ENCODE results near the gene TMEM178B.

TMEM178B gene

DNA sequence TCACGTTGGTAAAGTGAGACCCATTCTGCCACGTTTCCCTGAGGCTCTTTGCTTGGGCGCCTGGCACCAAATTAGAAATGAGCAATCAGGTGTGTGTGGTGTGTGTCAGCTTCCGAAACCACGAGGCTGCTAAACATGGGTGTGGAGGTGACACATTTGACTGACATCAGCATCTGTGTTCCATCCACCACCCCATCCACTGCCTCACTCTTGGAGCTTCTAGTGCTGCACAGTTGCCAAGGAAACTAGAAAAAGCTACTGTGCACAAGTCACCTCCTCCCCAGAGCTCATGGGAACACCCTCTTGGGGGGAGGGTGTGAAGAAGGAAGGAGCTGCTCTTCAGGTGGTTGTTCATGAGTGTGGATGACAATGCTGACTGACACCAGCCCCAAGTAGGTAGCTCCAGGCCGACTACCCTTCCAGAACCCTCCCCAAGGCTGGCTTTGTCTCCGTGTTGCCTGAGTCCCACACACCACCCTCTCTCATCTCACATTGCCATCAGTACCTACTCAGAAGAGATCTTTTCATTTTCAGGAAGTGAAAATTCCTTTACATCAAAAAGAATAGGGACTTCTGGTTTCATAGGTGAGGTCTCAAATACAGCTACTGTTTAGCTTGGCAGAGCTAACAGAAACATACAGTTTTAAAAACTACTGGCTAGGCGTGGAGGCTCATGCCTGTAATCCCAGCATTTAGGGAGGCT lies 152.2 kb downstream of the TMEM178B start:
- DNase-seq = no peak

DNA sequence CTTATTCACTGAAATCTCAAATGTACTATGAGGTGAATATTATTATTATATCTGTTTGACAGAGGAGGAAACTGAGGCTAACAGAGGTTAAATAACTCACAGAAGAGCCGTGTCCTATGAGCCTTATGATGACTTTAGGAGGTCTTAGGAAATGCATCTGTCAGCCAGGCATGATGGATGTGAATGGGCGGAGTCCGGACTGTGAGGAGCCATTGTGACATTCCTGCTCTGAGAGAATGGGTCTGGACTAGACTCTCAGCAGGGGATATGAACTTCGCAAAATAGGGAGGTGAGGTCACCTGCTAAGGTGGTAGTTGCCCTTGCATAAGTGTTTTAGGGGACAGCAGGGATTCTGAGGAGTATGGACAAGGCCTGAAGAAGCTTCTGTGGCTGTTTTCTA lies 153.6 kb downstream of the TMEM178B start:
- no peak for DNase-seq

DNA sequence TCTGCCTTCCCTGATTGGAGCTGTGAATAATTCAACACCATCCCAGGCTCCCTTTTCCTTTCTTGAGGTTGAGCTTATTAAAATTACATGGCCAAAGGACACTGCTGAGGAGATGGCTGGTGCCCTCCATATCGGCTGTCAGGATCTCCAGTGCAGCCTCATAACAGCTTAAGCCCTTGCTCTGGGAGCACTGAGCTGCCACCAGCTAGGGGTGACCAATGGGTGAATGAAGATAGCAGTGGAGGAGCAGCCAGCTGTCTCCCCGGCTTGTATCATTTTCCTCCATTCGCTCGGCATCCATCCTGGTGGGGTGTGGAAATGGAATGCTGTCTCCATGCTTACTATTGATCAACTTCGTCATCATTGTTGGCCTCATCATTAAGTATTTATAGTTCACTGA lies 154.6 kb downstream of the TMEM178B start:
- no peak for DNase-seq

DNA sequence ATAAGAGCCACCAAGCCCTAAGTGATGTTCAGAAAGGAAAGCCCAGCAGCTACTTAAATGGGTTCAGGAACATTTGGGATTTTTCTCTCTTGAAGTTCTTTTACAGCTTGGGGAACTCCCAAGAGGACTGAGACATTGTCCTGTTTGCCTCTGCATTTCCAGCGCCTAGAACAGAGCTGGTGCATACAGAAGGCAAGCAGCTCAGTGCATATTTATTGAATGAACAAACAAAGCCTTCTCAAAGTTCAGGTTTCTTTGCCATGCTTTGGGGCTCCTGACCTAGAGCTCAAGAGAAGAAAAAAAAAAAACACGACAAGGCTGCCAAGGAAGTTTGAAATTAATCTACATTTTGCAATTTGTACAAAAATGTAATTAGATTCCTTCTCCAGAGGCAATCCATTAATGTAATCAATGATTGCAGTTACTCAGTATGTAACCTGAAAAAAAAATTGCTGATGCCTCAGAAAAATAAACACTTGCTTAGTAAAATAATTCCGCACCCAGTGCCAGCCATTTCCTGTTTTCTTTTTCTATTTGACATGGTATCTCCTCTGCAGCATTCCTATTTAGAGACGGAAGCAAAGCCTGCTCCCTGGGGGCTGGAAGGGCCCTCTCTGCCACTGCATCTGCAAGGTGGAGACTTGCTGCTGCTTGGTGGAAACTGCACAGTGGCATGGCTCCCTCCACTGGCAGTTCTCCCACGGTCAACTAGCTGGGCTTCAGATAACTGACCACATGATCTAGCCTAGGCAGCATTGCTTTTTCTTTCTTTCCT lies 157.3 kb downstream of the TMEM178B start:
- no peak for DNase-seq

DNA sequence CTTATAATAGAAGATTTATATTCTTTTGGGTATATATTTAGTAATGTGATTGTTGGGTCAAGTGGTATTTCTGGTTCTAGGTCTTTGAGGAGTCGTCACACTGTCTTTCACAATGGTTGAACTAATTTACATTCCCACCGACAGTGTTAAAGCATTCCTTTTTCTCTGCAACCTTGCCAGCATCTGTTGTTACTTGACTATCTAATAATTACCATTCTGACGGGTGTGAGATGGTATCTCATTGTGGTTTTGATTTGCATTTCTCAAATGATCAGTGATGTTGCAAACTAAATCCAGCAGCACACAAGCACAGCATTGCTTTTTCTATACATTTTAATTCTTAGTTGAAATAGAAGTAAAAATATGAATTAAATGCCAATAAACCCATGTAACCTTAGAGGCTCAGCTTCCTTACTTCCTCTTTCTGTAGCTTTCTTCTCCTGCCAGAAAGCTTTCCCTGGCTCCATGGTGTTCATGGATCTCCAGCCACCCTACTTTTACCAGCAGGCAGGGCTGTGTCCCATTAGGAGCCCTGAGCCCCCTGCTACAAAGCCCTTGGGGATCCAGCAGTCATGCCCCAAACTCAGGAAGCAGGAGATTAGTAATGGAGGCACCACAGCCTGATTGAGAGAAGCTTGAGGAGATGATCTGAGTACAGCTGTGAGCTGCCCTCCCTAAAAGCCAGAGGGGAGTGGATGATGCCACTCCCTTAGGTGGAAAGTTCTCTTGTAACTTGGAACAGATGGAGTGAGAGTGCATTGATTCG lies 158.6 kb downstream of the TMEM178B start:
- DNase-seq = no peak

DNA sequence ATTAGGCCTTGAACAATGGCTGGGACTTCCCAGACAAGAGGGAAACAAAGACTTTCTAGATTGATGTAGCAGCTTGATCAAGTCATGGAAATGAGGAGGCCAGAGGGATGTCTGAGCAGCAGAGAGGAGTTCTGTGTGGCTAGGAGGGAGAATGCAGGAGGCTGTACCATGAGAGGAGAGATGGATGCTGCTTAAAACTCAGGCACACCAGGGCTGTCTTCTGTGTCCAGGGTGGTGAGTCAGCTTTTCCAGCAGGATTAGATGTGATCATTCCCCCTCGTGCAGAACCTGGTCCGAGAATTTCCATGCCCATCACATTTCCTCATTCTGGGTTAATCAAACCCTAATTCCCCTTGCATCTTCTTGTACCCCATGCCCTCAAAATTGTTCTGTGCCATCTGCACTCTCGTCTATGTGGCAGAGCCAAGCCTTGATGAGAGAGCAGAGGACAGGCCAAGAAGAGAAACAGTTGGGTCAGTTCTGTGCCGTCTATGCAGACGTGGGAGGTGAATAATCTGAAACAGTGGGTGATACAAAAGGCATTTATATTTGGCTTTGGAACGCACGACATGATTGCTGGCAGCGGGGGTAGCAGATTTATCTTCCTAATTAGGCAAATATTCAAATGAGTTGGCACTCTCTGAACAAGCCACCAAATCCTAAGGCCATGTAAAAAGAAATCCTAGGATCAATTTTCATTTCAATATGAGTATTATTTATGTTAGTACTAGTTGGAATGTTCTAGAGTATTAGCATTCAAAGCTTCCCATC lies 160.7 kb downstream of the TMEM178B start:
- no peak for DNase-seq

DNA sequence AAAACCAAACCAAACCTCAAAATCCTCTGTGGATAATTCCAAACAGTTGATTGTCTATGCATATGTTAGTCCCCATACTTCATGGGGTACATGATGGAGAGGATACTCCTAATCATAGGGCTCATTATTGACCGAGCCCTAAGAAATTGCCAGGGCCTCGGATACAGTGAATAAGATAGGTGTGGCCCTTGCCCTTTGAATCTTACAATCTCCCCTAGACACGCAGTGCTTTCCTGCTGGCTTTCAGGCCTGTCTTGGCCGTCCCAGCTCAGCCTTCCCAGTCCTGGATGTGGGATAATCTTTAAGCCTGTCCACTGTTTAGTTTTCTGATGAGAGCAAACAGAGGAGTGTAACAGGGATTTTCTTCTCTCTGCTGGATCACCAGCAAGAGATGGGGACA lies 161.8 kb downstream of the TMEM178B start:
- DNase-seq = no peak

DNA sequence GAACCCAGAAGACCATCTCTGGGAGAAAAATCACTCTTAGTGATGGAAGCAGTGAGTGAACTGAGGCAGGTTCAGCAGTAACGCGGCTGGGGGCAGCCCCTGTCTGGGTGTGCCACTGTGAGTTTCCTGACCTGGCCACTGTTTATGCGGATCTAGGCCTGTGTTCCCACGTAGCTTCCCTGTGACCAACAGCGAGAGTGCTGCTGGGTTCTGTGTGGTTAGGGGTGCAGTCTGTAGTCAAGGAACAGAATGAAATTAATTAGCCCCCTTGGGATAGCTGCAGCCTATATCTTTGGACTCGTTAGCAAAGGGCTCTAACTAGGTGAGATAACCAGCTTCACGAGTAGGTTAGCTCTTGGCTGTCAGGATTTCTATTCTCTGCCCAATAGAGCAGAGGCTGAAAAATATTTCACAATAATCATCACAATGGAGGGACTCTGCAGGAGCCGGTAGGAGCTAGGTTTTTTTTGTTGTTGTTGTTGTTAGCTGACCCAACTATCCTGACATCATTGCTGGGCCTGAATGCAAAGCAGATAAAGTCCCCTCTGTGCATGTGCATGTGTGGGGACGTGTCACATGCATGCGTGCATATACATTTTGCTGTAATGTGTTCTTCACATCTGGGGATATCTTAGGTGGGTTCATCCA lies 164.9 kb downstream of the TMEM178B start:
- no peak for DNase-seq

DNA sequence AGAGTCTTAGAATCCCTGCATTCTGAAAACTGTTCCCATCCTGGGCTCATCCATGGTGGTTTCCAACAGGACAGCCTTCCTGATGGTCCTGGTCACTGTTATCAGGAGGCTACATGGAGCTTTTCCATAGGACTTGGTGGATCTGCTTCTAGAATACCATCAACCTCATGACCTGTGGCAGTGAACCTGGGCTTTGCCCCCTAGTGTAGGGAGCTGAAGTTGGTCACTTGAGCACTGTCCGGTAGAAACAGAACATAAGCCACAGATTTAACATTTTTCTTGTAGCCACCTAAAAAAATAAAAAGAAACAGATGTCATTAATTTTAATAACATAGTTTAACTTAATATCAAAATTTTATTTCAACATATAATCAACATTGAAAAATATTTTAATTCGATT lies 165.8 kb downstream of the TMEM178B start:
- DNase-seq = no peak

DNA sequence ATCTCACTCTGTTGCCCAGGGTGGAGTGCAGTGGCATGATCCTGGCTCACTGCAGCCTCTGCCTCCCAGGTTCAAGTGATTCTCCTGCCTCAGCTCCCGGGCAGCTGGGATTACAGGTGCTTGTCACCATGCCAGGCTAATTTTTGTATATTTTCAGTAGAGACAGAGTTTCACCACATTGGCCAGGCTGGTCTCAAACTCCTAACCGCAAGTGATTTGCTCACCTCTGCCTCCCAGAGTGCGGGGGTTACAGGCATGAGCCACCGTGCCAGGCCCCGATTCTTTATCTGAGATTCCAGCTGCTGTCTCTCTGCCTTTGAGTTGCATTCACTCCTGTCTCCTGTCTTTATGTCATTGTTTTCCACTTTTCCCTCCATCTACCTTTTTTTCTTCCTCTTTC lies 168.7 kb downstream of the TMEM178B start:
- no peak for DNase-seq

DNA sequence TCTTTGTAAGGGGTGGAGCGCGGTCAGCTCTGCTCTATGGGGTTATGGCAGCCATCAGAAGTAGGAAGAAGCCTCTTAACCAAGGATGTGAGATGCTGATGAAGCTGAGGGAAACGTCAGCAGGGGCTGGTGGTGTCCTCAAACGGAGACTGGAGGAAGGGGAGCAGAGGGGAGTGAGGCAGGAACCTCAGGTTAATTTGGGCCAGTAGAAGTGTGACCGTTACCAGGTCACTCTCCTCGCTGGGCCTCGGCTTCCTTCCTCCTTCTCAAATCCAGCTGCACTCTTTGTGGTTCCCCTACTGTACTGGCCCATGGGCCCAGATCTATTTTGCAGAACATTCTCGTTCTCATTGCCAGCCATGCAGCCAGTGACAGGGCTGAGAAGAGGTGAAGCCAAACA lies 169.5 kb downstream of the TMEM178B start:
- DNase-seq = no peak

DNA sequence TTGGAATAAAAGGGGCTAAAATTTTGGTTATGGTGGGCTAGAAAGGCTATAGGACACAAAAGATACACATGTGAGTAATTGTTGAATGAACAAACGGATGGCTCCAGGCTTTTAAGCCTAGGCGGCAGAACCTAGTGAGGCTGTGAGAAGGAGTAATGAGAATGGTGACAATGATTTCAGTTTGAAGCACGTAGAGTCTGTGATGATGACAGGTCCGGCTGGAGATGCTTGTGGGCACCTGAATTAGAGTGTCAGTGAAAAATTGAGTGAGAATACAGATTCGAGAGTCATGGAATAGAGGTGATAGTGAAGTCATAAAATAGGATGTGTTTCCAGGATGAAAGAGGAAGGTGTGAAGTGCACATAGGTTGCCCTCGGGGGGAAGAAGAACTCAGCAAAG lies 170.6 kb downstream of the TMEM178B start:
- DNase-seq = no peak

DNA sequence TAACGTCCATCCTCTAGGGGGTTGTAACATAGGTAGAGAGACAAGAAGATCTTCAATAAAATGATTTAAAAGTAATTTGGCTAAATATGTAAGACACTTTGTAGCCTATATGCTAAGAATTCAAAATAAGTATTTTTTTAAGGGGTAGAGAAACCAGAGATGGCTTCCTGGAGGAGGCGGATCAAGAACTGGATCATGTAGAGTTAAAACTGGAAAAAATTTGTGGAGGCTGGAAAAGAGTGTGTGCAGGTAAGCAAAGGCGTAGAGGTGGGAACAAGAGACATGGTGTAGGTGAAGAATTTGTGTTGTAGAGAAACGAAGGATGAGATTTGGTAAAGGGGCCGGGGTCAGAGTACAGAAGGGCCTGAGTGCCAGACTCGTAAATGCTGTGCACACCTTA lies 172.6 kb downstream of the TMEM178B start:
- no peak for DNase-seq

DNA sequence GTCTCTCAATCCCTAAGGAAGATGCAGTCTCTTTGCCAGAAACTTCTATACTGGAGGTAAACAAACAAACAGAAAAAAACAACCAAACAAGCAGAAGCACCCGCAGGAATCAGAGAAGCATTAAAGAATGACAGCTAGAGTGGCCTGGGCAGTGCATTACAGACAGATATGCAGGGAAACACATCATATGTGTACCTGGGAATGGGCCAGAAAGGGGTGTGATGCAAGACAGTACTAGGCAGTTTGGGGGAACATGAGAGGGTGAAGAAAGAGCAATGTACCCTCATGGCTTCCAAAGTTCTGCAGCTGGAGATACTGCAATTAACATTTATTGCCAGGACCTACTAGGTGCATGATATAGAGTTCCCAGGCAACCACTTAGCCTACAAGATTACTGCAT lies 177.3 kb downstream of the TMEM178B start:
- no peak for DNase-seq

DNA sequence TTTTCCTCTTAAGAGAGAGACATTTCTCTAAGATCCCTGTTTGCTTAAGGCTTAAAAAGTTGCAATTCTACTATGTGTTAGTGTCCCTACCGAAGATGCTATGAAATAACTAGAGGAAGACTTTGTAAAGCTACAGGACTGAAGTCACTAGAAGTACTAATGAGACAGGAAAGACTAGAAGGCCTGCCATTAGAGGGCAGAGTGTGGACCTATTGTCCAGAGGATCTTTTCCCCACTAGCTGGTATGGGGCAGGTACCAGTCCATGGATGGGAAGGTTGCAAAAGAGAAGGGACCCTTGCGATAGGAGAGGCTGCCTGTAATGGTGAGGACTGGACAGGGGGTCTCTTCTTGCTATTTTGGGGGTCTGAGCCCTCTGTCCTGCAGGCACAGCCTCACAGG lies 178.1 kb downstream of the TMEM178B start:
- DNase-seq = no peak

DNA sequence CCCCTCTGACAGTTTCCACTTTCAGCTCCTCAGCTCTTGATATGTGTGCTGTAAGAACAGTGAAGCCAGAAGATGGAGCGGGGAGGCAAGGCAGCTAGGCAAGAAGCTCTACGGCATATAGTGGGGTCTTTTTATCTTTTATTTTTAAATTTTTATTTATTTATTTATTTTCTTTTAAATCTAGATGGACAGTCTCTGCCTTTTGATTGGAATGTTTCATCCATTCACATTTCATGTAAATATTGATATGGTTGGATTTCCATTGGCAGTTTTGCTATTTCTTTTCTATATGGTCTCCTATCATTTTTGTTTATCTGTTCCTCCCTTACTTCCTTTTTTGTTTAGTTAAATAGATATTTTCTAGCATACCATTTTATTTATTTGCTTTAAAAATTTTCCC lies 183.7 kb downstream of the TMEM178B start:
- no peak for DNase-seq

DNA sequence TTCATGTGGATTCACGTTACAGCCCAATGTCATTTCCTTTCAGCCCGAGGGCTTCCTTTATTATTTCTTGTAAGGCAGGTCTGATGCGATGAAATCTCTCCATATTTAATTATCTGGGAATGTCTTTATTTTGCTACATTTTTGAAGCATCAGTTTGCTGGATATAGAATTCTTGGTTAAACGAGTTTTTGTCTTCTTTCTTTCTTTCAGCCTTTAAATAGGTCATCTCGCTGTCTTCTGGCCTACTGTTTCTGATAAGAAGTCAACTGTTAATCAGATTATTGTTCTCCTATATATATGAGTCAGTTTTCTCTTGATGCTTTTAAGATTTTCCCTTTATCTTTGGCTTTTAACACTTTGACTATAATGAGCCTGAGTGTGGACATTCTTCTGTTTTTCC lies 184.7 kb downstream of the TMEM178B start:
- no peak for DNase-seq

DNA sequence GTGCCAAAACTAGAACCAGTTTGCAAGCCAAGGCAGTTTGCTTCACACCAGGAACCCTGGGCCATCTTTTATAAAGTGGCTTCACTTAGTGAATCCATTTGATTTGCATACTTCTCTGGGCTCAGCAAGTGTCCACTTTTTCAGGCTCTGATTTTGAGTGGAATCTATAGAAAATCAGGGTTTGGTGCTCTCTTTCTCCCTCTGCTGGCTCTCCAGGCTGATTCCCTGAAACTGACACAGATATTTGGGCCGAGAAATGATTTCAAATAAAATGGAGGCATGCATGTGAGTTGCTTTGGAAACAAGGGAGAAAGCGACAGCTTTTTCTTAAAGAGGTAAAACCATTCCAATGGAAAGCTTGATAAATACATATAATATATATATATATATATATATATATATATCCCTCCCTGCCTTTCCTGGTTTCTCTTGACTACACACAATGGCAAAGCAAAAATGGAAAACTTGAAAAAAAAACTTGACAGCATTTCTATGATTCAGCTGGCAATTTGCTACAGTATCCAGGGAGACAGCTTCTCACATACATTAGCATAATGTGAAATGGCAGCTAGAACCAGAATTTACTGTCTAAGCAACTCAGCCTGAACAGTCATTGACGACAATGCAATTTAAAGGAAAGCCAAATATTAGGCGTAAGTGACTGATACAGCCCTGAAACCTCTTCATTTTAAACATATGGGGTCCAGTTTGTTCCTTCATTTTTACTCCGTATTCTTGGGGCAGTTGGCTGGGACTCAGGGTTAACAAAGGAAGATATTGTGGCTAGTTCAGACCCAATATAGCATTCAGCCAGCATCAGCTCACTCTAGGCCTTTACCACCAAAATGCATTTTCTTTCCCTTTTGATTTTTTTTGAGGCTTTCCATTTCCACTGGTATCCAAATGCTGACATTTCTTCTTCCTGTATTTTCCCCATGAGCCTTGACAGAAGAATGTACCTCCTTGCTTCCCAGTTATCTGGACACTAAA lies 188.5 kb downstream of the TMEM178B start:
- DNase-seq = no peak

DNA sequence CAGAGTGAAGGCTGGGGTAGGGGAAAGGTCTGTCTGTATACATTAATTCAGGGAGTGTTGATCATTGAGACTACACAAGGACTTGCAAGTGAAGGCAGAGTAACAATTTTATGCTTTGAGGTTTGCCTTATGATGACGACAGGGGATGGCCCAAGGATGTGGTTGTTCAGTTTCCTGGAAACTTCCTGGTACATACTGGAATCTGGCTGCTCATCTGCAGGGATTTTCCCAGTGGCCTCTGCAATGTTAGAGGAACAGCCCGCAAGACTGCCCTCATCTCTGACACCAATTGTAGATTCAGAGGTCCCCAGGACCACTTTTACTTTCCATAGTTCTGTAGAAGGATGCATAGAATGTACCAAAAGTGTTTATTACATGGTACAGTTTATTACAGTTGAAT lies 189.6 kb downstream of the TMEM178B start:
- DNase-seq = no peak

DNA sequence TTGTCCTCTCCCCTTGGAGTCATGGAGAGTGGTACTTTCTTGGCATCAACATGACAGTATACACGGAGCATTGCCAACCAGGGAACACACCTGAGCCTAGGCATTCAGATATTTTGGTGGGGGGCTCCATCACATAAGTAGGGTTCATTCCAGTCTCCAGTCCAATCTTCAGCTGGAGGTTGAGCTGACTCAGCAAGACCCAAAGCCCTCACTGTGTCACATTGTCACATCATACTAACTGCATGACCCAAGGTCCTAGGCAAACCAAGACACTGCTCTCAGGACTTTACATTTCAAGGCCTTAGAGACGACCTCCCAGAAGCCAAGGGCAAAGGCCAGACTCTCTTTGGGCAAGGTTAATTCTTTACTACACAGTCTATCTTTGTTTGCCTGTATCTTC lies 190.1 kb downstream of the TMEM178B start:
- no peak for DNase-seq

DNA sequence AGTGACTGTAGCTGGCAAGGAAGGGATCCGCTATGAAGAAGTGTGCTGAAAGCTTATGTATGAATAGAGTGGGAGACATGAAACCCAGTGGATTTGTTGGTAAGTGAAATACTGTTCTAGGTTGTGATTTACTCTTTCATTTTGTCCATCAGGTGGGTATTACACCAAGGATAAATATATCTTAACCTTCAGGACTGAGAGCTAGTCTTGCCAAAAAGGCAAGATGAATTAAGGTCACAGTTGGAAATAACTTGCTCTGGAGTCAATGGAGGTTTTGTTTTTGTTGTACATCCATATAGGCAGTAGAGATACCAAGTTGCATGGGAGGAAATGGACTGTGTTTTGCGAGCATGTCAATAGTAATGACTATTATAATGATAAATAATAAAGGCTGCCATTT lies 190.6 kb downstream of the TMEM178B start:
- DNase-seq = no peak

Measured in NCI-H1694 treated with DMSO at 0.1 percent for 48 hours (cell line).